Activated CD8-positive, alpha-beta memory T cell treated with anti-CD3 and anti-CD28 coated beads, Interleukin-2, amount 50 U/mL, for 1 hour (primary cell): ENCODE measurements around the gene POLR2A.

Experiments
- DNase-seq: peaks from one replicate; pipeline ENCODE4 v3.0.0-alpha.2; 2020; ENCODE audit errors: extremely low read depth

POLR2A gene

DNA sequence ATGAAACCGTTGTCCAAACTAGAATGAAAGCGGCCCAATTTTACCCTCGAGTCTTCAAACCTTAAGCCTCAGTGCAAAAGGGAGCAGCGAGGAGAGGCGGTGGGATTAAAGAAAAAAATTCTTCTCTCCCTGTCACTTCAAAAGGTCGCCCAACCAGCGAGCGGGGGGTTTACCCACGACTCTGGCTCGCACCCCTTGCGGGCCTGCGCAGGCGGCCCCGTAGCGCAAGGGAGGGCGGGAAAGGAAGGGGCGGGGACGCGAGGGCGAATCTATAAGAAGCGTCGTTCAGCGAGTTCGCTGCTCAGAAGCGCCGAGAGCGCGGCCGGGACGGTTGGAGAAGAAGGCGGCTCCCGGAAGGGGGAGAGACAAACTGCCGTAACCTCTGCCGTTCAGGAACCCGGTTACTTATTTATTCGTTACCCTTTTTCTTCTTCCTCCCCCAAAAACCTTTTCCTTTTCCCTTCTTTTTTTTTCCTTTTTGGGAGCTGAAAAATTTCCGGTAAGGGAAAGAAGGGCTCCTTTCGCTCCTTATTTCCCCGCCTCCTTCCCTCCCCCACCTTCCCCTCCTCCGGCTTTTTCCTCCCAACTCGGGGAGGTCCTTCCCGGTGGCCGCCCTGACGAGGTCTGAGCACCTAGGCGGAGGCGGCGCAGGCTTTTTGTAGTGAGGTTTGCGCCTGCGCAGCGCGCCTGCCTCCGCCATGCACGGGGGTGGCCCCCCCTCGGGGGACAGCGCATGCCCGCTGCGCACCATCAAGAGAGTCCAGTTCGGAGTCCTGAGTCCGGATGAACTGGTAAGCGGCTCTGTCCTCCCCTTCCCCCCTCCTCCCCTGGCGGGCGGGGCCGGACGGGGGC lies at the start of gene POLR2A:
Gene POLR2A (plus strand): TSS at position 300 of the 852 bp plus-strand sequence.
- peak; percentile 93 for DNase-seq

DNA sequence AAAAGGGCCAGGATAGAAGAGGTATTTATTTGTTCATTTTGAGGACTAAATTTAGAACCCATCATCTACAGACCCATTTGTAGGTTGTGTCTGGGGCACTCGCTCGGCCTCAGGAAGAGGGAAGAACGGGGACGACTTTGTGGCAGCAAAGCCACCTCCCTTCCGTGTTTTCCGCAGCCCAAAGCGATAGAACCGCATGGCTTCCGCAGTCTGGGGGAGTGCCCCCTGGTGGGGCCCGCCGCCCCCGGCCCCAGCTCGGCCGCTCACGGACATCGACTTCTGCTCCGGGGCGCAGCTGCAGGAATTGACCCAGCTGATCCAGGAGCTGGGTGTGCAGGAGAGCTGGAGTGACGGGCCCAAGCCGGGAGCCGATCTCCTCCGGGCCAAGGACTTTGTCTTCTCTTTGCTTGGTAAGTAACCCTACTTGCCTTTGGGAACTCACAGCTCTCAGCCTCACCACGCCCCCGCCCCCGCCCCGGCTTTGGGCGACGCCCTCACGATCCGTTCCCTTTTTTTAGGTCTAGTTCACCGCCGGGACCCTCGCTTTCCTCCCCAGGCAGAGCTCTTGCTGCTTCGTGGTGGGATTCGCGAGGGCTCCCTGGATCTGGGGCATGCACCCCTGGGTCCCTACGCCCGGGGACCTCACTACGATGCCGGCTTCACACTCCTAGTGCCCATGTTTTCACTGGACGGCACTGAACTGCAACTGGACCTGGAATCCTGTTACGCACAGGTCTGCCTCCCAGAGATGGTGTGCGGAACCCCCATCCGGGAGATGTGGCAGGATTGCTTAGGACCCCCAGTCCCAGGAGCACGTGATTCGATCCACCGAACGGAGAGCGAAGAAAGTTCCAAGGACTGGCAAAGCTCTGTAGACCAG lies 48.2 kb upstream of the POLR2A start:
- DNase-seq: no peak

DNA sequence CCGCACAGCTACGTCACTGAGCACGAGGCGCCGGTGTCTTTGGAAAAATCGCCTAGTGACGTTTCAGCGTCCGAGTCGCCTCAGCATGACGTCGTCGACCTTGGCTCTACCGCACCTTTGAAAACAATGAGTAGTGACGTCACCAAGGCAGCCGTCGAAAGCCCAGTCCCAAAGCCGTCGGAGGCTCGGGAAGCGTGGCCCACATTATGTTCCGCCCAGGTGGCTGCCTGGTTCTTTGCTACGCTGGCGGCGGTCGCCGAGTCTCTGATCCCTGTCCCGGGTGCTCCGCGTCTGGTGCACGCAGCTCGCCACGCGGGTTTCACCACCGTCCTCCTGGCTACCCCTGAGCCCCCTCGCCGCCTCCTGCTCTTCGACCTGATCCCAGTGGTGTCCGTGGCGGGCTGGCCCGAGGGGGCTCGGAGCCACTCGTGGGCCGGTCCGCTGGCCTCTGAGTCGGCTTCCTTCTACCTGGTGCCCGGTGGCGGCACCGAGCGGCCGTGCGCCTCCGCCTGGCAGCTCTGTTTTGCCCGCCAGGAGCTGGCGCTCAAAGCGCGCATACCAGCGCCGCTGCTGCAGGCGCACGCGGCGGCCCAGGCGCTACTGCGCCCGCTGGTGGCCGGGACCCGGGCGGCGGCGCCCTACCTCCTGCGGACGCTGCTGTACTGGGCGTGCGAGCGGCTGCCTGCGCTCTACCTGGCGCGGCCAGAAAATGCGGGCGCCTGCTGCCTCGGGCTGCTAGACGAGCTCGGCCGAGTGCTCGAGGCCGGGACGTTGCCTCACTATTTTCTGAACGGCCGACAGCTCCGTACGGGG lies 47.4 kb upstream of the POLR2A start:
- peak; percentile 58 for DNase-seq

DNA sequence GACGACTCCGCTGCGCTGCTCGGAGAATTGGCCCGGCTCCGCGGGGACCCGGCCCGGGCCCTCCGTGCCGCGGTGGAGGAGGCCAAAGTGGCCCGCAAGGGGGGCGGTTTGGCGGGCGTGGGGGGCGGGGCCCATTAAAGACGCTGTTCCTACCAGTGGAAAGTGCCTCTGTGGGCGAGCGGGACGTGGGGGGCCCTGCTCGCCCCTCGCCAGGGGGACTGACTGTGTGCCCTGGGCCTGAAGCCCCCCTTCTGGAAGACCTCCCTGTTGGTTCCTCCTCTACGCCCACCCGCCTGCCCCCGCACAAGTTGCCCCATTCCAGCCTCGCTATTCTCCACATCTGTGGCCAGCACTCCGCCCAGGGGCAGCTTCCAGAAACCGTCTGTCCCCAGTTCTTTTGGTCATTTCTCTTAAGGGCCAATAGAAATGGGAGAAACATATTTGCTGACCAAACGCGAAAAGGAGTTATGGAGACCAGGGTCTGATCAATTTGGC lies 46.8 kb upstream of the POLR2A start:
- DNase-seq: no peak

DNA sequence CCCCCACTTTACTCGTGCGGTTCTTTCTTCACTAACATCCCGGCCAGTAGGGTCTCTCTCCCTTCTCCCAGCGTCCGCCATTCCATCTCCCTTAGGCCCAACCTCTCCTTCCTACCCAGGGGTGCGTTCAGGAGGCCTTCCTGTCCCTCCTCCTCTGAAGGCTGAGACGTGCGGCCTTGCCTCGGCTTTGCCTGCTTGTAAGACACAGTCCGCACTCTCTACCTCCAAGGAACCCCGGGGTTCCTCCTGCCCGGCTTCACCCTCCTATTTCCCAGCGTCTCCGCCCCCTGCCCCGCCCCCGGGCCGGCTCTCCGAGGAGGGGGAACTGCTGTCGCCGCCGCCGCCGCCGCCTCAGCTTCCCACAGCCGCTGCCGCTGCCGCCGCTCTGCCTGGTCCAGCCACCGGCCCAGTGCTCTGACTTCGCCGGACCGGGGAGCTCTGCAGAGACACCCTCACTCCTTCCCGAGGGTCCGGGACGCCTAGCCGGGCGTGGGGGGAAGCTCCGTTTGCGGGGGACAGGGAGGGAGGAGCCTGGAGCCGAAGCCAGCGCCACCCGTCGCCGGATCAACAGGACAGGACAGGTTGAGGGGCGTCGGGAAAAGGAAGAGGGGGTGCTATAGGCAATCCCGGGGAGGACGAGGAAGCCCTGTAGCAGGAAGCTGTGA lies 46.1 kb upstream of the POLR2A start:
- no peak for DNase-seq

DNA sequence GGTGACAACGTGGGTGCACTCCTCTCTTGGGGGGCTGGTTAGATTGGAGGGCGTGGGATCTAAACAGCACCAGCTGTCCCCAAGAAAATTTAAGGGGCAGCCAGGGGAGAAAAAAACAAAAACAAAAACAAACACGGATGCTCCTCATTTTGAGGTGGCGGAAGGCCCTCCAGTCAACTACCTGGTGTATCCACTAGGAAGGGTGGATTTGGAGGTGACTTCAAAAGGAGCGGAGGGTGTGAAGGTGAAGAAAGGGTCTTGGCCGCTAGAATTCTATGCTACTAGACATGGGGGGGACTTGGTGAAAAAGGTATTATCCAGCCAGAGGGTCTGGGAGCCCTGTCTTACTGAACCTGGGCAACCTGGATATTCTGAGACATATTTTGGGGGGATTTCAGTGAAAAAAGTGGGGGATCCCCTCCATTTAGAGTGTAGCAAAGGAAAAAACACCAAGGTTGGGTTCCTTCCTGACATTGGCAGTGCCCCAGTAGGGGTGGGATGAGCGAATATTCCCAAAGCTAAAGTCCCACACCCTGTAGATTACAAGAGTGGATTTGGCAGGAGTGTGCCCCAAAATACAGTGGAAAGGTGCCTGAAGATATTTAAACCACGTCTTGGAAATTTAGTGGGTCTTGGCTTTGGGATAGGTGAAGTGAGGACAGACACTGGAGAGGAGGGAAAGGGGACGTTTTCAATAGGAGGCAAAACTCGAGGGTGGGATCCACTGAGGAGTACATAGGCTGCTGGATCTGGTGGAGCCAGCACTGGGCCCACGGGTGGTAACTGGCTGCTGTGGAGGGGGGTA lies 45.3 kb upstream of the POLR2A start:
- DNase-seq: no peak

DNA sequence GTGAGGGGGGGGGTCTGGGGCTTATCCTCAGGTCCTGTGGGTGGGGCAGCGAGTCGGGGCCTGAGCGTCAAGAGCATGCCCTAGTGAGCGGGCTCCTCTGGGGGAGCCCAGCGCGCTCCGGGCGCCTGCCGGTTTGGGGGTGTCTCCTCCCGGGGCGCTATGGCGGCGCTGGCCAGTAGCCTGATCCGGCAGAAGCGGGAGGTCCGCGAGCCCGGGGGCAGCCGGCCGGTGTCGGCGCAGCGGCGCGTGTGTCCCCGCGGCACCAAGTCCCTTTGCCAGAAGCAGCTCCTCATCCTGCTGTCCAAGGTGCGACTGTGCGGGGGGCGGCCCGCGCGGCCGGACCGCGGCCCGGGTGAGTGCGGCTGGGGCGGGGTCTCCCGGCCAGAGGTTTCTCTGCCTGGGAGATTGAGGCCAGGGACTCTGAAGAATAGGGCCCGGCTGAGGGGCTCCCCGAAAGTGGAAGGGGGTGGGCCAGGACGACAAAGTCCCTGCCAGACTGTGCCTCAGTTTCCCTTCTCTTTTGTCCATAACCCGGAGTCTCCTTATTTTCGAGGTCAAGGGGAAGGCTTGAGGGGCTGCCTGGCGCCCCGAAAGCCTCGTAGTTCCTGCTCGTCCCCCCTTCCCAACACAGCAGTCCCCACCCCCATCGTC lies 44.6 kb upstream of the POLR2A start, which contains the start of gene FGF11:
Gene FGF11 (plus strand): TSS at position 51 of the 651 bp plus-strand sequence. CDS start 109 bp downstream, at position 160.
- DNase-seq: no peak

DNA sequence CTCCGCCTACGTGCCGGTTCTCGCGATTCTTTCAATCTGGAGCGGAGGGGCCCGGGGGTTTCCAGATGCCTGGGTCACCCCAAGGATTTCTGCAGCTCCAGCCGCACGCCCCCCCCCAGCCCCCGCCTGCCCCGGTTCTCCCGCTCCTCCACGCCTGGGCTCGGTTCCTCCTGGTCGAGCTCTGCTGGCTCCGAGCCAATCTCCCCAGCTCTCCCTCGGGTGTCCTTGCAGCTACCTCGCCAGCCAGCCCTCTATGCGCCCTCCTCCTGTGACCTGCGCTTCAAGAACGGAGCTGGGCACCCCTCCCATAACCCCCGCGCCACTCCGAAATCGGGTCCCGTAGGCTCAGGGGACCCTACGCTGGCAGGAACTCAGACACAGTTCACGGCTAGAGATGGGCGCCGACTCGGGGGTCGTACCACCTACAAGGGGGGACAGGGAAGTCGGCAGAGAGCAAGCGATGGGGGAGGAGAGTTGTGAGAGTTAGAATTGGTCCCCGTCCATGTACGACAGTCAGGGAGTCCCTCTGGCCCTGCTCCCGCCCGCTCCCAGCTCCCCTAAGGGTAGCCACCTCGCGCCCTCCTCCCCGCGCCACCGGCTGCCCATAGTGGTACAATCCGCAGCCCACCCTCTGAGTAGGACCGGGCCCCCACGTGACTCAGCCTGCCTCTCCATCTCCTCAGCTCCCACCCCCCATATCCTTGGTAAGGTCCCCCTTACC lies 43.9 kb upstream of the POLR2A start:
- DNase-seq: no peak

DNA sequence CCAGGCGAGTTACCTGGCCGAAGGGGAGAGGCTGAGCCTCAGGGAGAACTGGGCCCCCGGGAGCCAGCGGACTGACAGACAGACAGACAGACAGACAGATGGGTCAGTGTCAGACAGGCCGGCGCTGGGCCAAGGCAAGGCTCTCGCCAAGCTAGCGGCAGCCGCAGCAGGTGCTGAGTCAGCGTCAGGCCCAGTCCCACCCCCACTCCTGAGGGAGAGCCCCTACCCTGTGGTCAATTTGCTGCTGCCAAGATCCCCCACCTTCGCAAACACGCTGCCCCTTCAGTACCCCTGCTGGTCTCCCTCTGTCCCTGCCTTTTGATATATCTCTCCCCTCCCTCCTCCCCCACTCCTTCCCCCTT lies 43.4 kb upstream of the POLR2A start:
- no peak for DNase-seq

DNA sequence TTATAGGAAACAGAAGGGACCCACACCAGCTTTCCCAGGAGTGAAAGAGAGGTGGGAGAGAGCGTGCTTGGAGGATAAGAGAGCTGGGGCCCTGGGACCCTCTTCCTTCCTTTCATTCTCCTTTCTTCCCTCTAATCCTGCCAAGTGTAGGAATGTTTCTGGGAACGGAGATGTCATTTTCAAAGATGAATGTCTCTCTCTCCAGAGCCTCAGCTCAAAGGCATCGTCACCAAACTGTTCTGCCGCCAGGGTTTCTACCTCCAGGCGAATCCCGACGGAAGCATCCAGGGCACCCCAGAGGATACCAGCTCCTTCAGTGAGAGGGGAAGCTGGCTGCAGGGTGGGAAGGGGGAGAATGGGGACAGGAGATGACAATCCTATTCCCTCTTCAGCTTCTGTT lies 42.9 kb upstream of the POLR2A start:
- DNase-seq: no peak

DNA sequence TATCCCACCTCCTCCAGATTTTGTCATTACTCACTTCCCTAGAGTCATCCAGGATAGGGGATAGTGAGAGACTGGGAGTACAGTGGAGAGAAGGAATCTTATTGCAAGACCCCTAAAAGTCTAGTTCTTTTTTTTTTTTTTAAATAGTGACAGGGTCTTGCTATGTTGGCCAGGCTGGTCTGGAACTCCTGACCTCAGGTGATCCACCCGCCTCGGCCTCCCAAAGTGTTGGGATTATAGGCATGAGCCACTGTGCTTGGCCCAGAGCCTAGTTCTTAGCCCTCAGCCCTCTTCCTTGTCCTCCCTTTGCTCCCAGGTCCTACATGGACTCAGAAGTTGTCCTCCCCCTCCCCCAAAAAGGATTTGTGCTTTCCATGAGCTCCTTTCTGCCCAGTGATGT lies 42.0 kb upstream of the POLR2A start:
- DNase-seq: no peak

DNA sequence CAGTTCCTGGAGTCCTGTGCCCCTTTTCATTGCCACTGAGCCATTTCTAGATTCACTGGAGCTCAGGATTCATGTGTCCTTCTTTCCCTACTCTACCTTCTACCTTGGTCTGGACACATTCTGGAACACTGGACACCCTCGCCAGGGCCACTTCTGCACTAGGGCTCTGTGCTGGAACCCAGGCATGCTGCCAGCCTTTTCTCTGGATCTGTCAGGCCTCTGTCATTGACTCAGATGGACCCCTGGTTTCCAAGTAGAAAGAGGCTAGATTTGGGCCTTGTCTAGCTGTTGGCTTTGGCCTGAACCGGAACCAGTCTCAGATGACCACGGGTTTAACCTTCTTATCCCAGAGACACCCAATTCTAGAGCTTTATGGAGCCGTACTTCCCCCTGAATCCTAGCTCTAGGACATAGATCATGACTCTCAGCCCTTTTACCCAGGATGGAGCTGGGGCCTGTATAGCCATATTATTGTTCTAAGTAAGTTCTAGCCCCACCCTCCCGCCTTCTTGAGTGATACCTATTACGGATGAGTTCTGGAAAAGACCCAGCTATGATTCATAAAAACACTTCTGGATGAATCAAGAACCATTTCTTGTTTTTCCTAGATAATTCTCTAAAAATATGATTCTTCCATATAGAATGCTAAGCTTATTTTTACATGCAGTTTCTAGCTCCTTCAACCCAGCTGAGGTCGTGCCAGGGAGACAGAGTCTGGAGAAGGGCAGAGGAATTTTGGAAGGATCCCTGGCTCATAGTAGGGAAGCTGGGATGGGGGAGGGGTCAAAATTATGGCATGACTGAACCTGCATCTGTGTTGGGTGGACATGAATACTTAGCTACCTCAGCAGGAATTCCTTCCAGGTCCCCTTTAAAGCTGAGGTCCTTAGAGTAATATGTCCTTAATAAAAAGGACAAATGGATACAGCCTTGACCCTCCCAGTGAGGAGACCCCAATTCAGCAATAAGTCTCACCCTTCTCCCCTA lies 40.4 kb upstream of the POLR2A start:
- DNase-seq: no peak

DNA sequence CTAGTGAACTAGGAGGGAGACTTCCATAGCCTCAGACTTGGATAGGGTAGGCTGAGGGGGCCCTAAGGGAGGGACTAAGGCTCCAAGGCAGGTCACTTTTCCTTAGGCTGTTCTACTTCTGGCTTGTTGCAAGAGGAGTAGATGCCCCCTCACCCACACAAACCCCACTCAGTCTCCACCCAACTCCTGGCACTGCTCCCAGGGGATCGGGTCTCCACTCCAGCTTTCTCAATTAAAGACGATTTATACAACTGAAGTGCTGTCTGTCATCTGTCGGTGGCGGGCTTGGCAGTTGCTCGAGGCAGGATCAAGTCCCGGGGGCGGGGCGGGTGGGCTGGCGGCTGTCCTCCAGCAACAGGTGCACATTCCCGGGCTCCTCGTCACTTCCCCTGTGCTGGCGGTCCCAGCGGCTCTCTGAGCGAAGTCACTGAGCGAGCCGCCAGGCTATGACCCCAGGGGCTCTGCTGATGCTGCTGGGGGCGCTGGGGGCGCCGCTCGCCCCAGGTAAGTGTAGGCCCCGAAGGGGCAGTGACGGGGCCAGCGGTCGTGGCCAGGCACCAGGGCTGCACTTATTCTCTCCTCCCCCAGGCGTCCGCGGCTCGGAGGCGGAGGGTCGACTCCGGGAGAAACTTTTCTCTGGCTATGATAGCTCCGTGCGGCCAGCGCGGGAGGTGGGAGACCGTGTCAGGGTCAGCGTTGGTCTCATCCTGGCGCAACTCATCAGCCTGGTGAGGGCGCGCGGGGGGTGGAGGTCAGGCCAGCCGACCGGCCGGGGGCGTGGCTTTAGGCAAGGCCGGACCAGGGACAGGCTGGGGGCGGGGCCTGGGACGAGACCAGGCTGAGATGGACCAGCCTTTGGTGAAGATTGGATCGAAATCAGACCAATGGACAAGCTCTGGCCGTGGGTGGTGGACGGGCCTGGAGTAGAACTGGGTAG lies 39.2 kb upstream of the POLR2A start, which contains the start of gene CHRNB1:
Gene CHRNB1 (plus strand): TSS at position 380 of the 937 bp plus-strand sequence. CDS start 67 bp downstream, at position 447.
- no peak for DNase-seq

DNA sequence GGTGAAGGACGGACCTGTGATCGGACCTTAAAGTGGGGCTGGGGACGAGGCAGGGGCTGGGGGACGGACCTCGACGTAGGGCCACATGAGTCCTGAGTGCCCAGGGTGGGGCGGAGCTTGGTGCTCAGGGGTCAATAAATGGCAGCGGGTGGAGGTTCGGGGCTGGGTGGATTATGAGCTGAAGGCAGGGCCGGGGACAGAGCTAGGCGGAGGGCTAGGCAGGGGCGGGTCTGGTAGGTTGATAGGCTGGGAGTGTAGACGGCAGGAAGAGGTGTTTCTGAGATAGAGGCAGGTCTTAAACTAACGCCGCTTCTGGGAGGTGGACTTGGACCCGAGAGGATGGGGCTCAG lies 38.6 kb upstream of the POLR2A start:
- no peak for DNase-seq

DNA sequence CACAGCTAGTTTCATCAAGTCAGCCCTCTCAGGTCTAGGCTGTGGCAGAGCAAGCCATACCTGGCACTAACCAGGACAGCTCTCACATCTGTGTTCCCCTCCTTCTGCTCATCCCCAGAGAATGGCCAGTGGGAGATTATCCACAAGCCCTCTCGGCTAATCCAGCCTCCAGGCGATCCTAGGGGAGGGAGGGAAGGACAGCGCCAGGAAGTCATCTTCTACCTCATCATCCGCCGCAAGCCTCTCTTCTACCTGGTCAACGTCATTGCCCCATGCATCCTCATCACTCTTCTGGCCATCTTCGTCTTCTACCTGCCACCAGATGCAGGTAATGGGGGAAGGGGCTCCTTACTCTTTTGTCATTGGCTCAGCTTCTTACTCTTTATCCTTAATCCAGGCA lies 35.7 kb upstream of the POLR2A start:
- DNase-seq: no peak

DNA sequence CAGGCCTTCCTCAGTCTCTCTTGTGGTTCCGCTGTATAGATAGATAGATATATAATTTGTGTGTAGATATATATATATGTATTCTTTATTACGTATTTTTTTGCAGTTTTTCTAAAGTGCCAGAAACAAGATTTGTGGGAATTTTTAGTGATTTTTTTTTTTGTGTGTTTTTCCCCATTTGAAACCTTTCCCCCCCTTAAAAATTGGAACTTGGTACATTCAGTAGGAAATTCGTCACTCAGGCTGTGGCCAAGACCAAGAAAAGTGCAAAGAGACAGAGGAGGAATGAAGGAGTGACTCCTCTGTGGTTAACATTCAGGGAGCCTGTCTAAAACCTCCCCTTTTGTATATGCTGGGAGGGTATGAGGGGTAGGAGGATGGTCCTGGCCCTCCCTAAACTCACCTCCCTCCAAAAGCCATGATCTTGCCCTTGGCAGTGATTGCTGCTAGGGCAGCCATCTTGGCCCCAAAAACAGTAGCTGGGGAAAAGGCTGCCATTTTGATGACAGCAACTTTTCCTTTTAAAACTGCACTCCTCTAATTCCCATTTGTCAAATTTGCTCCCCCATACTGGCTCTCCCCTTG lies 24.1 kb upstream of the POLR2A start:
- no peak for DNase-seq
